SK-N-SH (cell line): ENCODE data around the gene PXDN. TPM values are rescaled to one million over a fixed set of nuclear protein-coding genes. Genes with fewer than 3 reads are reported as not detected.

Experiments
- CTCF ChIA-PET: fragments of 300-600, 350-600 bp; formaldehyde crosslinking; extraction: SDS; loops from one replicate; lab custom pipeline; 2021; lab: Yijun Ruan, JAX
- POLR2A ChIA-PET: fragments of 350-600 bp; sonication (Branson Sonifier 250); formaldehyde crosslinking; extraction: SDS; loops from one replicate; lab custom pipeline; 2020; ENCODE audit warnings: antibody characterized with exemption, inconsistent platforms; lab: Yijun Ruan, JAX
- DNase-seq: peaks from one replicate; pipeline ENCODE4 v3.0.0; 2012
- H2AFZ ChIP-seq: fragments of 200-600 bp; sonication (generic); 2 replicates; pipeline ENCODE4 v1.8.1; 2016; ENCODE audit warnings: antibody characterized with exemption, mild to moderate bottlenecking, low read depth
- H3F3A ChIP-seq: fragments of 200-600 bp; sonication (generic); replicated peaks from 2 replicates; pipeline ENCODE3; 2016; ENCODE audit warnings: antibody characterized with exemption, mild to moderate bottlenecking; ENCODE audit not compliant: insufficient read depth
- H3K27ac ChIP-seq, 2 experiments: fragments of 200-500 bp in 1 of 2; fragments of 200-600 bp in 1 of 2; sonication (Bioruptor generic) in 1 of 2; sonication (generic), shearing (Covaris generic) in 1 of 2; 2 replicates each; pipeline versions ENCODE4 v1.5.1 to v1.6.1; 2014 to 2016; ENCODE audit warnings: low read depth in 2 of 2, inconsistent platforms in 1 of 2, low read length in 1 of 2, mild to moderate bottlenecking in 1 of 2, mixed read lengths in 1 of 2
- H3K27me3 ChIP-seq: fragments of 200-600 bp; sonication (generic), shearing (Covaris generic); 2 replicates; pipeline ENCODE4 v1.6.1; 2016; ENCODE audit warnings: mixed run types; ENCODE audit not compliant: insufficient read depth
- H3K36me3 ChIP-seq, 2 experiments: fragments of 200-500 bp in 1 of 2; fragments of 200-600 bp in 1 of 2; sonication (Bioruptor generic) in 1 of 2; sonication (generic) in 1 of 2; replicated peaks in 1 of 2; 2 replicates each; pipeline versions ENCODE3 to v1.5.1; 2014 to 2016; ENCODE audit warnings: low read length in 1 of 2, mild to moderate bottlenecking in 1 of 2; ENCODE audit not compliant: insufficient read depth in 2 of 2, control insufficient read depth in 1 of 2
- H3K4me1 ChIP-seq, 2 experiments: fragments of 200-500 bp in 1 of 2; fragments of 200-600 bp in 1 of 2; sonication (Bioruptor generic) in 1 of 2; sonication (generic), shearing (Covaris generic) in 1 of 2; 2 replicates each; pipeline versions ENCODE4 v1.5.1 to v1.6.1; 2014 to 2016; ENCODE audit warnings: low read depth in 1 of 2, low read length in 1 of 2, mixed run types in 1 of 2; ENCODE audit not compliant: insufficient read depth in 2 of 2, control insufficient read depth in 1 of 2
- H3K4me2 ChIP-seq: fragments of 200-600 bp; sonication (generic), shearing (Covaris generic); 2 replicates; pipeline ENCODE4 v1.6.1; 2017; ENCODE audit warnings: mixed run types
- H3K4me3 ChIP-seq, 2 experiments: fragments of 200-500 bp in 1 of 2; fragments of 200-600 bp in 1 of 2; sonication (Bioruptor generic) in 1 of 2; sonication (generic), shearing (Covaris generic) in 1 of 2; 2 replicates each; pipeline versions ENCODE4 v1.5.1 to v1.8.1; 2014 to 2016; ENCODE audit warnings: low read depth in 2 of 2, inconsistent platforms in 1 of 2, low read length in 1 of 2, mild to moderate bottlenecking in 1 of 2, mixed read lengths in 1 of 2, moderate library complexity in 1 of 2
- H3K79me2 ChIP-seq: fragments of 200-600 bp; sonication (generic); 2 replicates; pipeline ENCODE4 v1.8.1; 2017; ENCODE audit warnings: mild to moderate bottlenecking; ENCODE audit not compliant: insufficient read depth
- H3K9ac ChIP-seq: fragments of 200-600 bp; sonication (generic); 2 replicates; pipeline ENCODE4 v1.6.1; 2017; ENCODE audit warnings: mixed run types
- H3K9me2 ChIP-seq: fragments of 200-600 bp; sonication (generic); 2 replicates; pipeline ENCODE4 v1.6.1; 2017; ENCODE audit warnings: mixed run types
- H3K9me3 ChIP-seq: fragments of 200-600 bp; sonication (generic); 2 replicates; pipeline ENCODE4 v1.6.1; 2017; ENCODE audit warnings: mixed run types, mild to moderate bottlenecking, moderate library complexity
- H4K20me1 ChIP-seq: fragments of 200-600 bp; sonication (generic); 2 replicates; pipeline ENCODE4 v1.6.1; 2017; ENCODE audit warnings: mild to moderate bottlenecking, mixed run types; ENCODE audit not compliant: insufficient read depth
- CHD2 ChIP-seq: fragments of 150-350 bp; IDR thresholded peaks from 2 replicates; pipeline ENCODE4 v1.6.1; 2018; ENCODE audit warnings: low read length; ENCODE audit not compliant: partially characterized antibody
- CTCF ChIP-seq: fragments of 200-600 bp; sonication (generic); IDR thresholded peaks from 2 replicates; pipeline ENCODE4 v1.6.1; 2017; ENCODE audit warnings: antibody characterized with exemption, mild to moderate bottlenecking, moderate library complexity
- ELF1 ChIP-seq: IDR thresholded peaks from 2 replicates; pipeline ENCODE4 v1.4.0; 2012
- EZH2phosphoT487 ChIP-seq: fragments of 200-600 bp; sonication (generic); IDR thresholded peaks from 2 replicates; pipeline ENCODE4 v1.6.1; 2017; ENCODE audit warnings: low read depth, mixed run types, mild to moderate bottlenecking, antibody characterized with exemption, moderate library complexity, borderline replicate concordance
- FOXM1 ChIP-seq: IDR thresholded peaks from 2 replicates; pipeline ENCODE4 v1.4.0; 2012; ENCODE audit warnings: low read depth, mild to moderate bottlenecking
- IRF3 ChIP-seq: fragments of 150-350 bp; IDR thresholded peaks from 2 replicates; pipeline ENCODE4 v1.6.1; 2016; ENCODE audit warnings: mild to moderate bottlenecking, low read depth, low read length
- JUND ChIP-seq: IDR thresholded peaks from 2 replicates; pipeline ENCODE4 v1.4.0; 2012
- NFIC ChIP-seq: IDR thresholded peaks from 2 replicates; pipeline ENCODE4 v1.4.0; 2012; ENCODE audit warnings: borderline replicate concordance
- NRF1 ChIP-seq: IDR thresholded peaks from 2 replicates; pipeline ENCODE4 v1.6.1; 2012; ENCODE audit warnings: low read depth, mild to moderate bottlenecking, low read length
- PBX3 ChIP-seq: IDR thresholded peaks from 2 replicates; pipeline ENCODE4; 2012
- REST ChIP-seq: IDR thresholded peaks from 2 replicates; pipeline ENCODE4 v1.6.1; 2012; ENCODE audit warnings: mild to moderate bottlenecking, low read depth, low read length, moderate library complexity
- SIN3A ChIP-seq: IDR thresholded peaks from 2 replicates; pipeline ENCODE4 v1.6.1; 2012; ENCODE audit warnings: low read depth, mild to moderate bottlenecking, low read length, moderate library complexity, borderline replicate concordance
- TAF1 ChIP-seq: IDR thresholded peaks from 2 replicates; pipeline ENCODE4 v1.6.1; 2012; ENCODE audit warnings: low read depth, mild to moderate bottlenecking, low read length, moderate library complexity, borderline replicate concordance
- TCF12 ChIP-seq: IDR thresholded peaks from 2 replicates; pipeline ENCODE4 v1.4.0; 2012
- USF2 ChIP-seq: fragments of 150-350 bp; IDR thresholded peaks from 2 replicates; pipeline ENCODE4 v1.6.1; 2017; ENCODE audit warnings: antibody characterized with exemption, low read length, low read depth, borderline replicate concordance
- WGBS: methylation state at CpG from one replicate; pipeline ENCODE4 v1.1.6; 2017; ENCODE audit warnings: low lambda C conversion rate; 5-methylcytosine and 5-hydroxymethylcytosine counted together
- polyA plus RNA-seq, 3 experiments: library from polyadenylated mRNA; depleted of rRNA; stranded (reverse); fragments of >200 nt; gene quantifications; 2 replicates each; pipeline ENCODE4 v1.2.3, GENCODE V29; 2012
- TF ChIP-seq, protein P1 (sequence below): IDR thresholded peaks from 2 replicates; pipeline ENCODE4 v1.4.0; 2012; ENCODE audit warnings: low read depth, borderline replicate concordance

Gene PXDN
- polyA plus RNA-seq, 1 of the 3 experiments (the other 2 are of a cell fraction) = 146 TPM

- no peak for TF ChIP-seq EZH2phosphoT487
- no peak for TF ChIP-seq CHD2
- TF ChIP-seq FOXM1 = no peak
- TF ChIP-seq TCF12 = no peak
- no peak for TF ChIP-seq PBX3
- no peak for TF ChIP-seq CTCF
- TF ChIP-seq NFIC = no peak
- TF ChIP-seq JUND = no peak
- no peak for TF ChIP-seq SIN3A
These were observed 66.5 kb downstream of the PXDN start (continued) for GRCh38 chr2:1677821-1678165.

DNA sequence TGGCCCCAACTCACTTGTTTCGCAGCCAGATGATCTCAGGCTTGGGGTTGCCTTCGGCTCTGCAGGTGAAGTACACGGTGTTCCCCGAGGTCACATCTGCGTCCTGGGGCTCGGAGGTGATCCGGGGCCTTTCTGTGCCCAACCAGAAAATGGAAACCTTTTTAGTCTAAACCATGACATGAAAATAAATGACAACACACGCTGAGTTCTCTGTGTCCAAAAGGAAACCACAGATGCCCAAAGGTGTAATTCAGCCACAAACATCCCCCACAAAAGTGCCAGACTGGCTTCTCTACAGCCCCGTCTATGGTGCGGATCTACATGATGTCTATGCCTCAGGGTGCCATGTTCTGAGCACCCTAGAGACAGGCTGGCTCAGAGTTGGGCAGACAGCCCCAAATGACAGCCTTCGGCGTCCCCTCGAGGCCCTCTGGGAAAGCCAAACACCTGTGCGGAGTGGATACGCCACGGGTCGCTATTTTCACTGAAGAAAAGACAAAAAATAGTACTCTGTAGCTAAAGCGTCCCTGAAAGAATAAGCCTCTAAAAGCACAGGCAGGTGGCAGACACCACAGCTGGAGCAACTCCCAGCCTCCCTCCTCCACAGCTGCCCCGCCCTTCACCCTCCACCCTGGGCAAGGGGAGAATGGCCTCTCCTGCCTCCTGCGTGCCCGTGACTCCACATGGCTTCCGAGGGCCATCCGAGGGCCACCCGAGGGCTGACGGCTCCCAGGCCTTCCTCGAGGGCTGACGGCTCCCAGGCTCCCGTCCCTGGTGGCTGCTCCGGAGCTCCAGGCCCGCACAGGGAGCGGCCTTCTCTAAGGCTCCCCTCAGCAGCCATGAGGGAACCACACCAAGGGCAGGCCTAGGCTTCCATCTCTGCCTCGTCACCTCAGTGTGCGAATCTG is 67.1 kb downstream of the PXDN start:
- peaks cover 47 to 53% of the 10 kb centered on the region in 2 experiments for H3K36me3 ChIP-seq
- H3F3A ChIP-seq = peaks cover 16% of the 10 kb centered on the region
- ChIA-PET CTCF (interaction anchor here (1.1 to 1.5 kb wide), 2 partner anchors 74 to 91 kb away, joined by 3 to 4 read pairs; no protein-coding TSS in a partner anchor), POLR2A (no interaction called here)
- H2AFZ ChIP-seq = no peak overlapping the region
- H3K27ac ChIP-seq = peak overlapping the region in 1 of 2 experiments; percentile 64; a peak in 2 of 4 replicates
- no peaks in the 10 kb centered on the region for H3K9me2 ChIP-seq
- no peak for DNase-seq
- H3K27me3 ChIP-seq = no peaks in the 10 kb centered on the region
- no peaks in the 10 kb centered on the region; the same call in 1 of the 2 replicates for H3K79me2 ChIP-seq
- no peak overlapping the region for H3K4me3 ChIP-seq
- TF ChIP-seq, protein P1, sequence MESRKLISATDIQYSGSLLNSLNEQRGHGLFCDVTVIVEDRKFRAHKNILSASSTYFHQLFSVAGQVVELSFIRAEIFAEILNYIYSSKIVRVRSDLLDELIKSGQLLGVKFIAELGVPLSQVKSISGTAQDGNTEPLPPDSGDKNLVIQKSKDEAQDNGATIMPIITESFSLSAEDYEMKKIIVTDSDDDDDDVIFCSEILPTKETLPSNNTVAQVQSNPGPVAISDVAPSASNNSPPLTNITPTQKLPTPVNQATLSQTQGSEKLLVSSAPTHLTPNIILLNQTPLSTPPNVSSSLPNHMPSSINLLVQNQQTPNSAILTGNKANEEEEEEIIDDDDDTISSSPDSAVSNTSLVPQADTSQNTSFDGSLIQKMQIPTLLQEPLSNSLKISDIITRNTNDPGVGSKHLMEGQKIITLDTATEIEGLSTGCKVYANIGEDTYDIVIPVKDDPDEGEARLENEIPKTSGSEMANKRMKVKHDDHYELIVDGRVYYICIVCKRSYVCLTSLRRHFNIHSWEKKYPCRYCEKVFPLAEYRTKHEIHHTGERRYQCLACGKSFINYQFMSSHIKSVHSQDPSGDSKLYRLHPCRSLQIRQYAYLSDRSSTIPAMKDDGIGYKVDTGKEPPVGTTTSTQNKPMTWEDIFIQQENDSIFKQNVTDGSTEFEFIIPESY = no peak
- no peak for TF ChIP-seq TAF1
- no peak for TF ChIP-seq REST
- TF ChIP-seq IRF3 = no peak
- TF ChIP-seq JUND = no peak
- no peak for TF ChIP-seq ELF1
- TF ChIP-seq NRF1 = no peak
- TF ChIP-seq USF2 = no peak
- TF ChIP-seq, all 33 proteins: peak for 0
- Histone ChIP-seq H3K4me1 (peaks cover 4 to 11% of the 10 kb centered on the region in 2 experiments; a peak in 3 of 4 replicates), H3K4me2 (no peak overlapping the region), H3K9ac (no peak overlapping the region), H3K9me3 (no peaks in the 10 kb centered on the region), H4K20me1 (no peaks in the 10 kb centered on the region)
- 95% methylated on average over 25 of the region's 33 CpGs for WGBS
